Activated naive CD4-positive, alpha-beta T cell treated with anti-CD3 and anti-CD28 coated beads, Interleukin-2, amount 50 U/mL, for 72 hours (primary cell): ENCODE measurements around the gene IL15RA. TPM values are rescaled to one million over a fixed set of nuclear protein-coding genes. Genes with fewer than 3 reads are reported as not detected.
"Not testable (repeated sequence)": the region's sequence is repeated elsewhere in the genome, so short reads cannot be mapped to it uniquely, and the experiment has no call there.

ENCODE experiments used
- ATAC-seq, 2 donors: fragments of 150-1000 bp; cut with Tn5 transposase; 2 replicates each; pipeline ENCODE4 v1.10.0; 2021; ENCODE audit warnings: mild to moderate bottlenecking in 2 of 2, moderate library complexity in 2 of 2
- DNase-seq, 2 donors: peaks; one replicate each; pipeline ENCODE4 v3.0.0; 2021 to 2022; ENCODE audit warnings: low spot score in 2 of 2
- H3K27ac Mint-ChIP-seq, 2 donors: one replicate each; pipeline ENCODE4 v1.8.0; 2022; ENCODE audit warnings: mild to moderate bottlenecking in 2 of 2, mixed read lengths in 2 of 2
- H3K36me3 Mint-ChIP-seq, 2 donors: one replicate each; pipeline ENCODE4 v1.8.0; 2022; ENCODE audit warnings: mixed read lengths in 2 of 2
- H3K9me3 Mint-ChIP-seq, 2 donors: one replicate each; pipeline ENCODE4 v1.8.0; 2022; ENCODE audit warnings: mixed read lengths in 2 of 2
- total RNA-seq, 2 donors: library from RNA; stranded (reverse); gene quantifications; one replicate each; pipeline ENCODE4 v1.2.3, GENCODE V29; 2022

Gene IL15RA
- total RNA-seq, 2 donors from 2014 or later: 6.6 to 16.7 TPM

GRCh38 chr10:6010569-6010968, 33.2 kb upstream of the IL15RA start:
- peak overlapping the region; percentile 78 to 81 for H3K27ac Mint-ChIP-seq
- peaks cover 22 to 52% of the 10 kb centered on the region in 2 donors for H3K36me3 Mint-ChIP-seq
- ATAC-seq (no peak), DNase-seq (no peak)
- H3K9me3 Mint-ChIP-seq: peaks cover 0 to 4% of the 10 kb centered on the region in 2 donors

- Mint-ChIP-seq H3K36me3 (peaks cover 21 to 45% of the 10 kb centered on the region in 2 donors), H3K27ac (peak overlapping the region; percentile 46 to 86), H3K9me3 (peaks cover 0 to 4% of the 10 kb centered on the region in 2 donors)
- ATAC-seq: no peak
- no peak for DNase-seq
Observed at GRCh38 chr10:6009961-6010360, 32.6 kb upstream of the IL15RA start.

GRCh38 chr10:6009150-6009549, 31.8 kb upstream of the IL15RA start:
- Mint-ChIP-seq H3K27ac (peak overlapping the region; percentile 46 to 86), H3K9me3 (peaks cover 0 to 4% of the 10 kb centered on the region in 2 donors), H3K36me3 (peaks cover 14 to 37% of the 10 kb centered on the region in 2 donors)
- ATAC-seq: peak; percentile 28 to 43
- DNase-seq: no peak

- Mint-ChIP-seq H3K36me3 (peaks cover 10 to 32% of the 10 kb centered on the region in 2 donors), H3K27ac (peak overlapping the region; percentile 30 to 86), H3K9me3 (peaks cover 0 to 4% of the 10 kb centered on the region in 2 donors)
- DNase-seq (no peak), ATAC-seq (no peak)
Observed at GRCh38 chr10:6008497-6009142, 31.3 kb upstream of the IL15RA start.

GRCh38 chr10:6006991-6007390, 29.6 kb upstream of the IL15RA start:
- Mint-ChIP-seq H3K9me3 (peaks cover 0 to 4% of the 10 kb centered on the region in 2 donors), H3K36me3 (peaks cover 4 to 17% of the 10 kb centered on the region in 2 donors), H3K27ac (no peak overlapping the region)
- no peak for ATAC-seq
- DNase-seq: no peak

GRCh38 chr10:6006546-6006945, 29.2 kb upstream of the IL15RA start:
- peaks cover 0 to 4% of the 10 kb centered on the region in 2 donors for H3K9me3 Mint-ChIP-seq
- ATAC-seq (no peak), DNase-seq (no peak)
- peaks cover 0 to 13% of the 10 kb centered on the region in 2 donors for H3K36me3 Mint-ChIP-seq
- H3K27ac Mint-ChIP-seq: no peak overlapping the region

- peaks cover 0 to 4% of the 10 kb centered on the region in 2 donors for H3K9me3 Mint-ChIP-seq
- no peak for ATAC-seq
Observed at GRCh38 chr10:6005856-6006395, 28.6 kb upstream of the IL15RA start.

GRCh38 chr10:6005161-6005804, 27.9 kb upstream of the IL15RA start:
- H3K27ac Mint-ChIP-seq, H3K36me3 Mint-ChIP-seq, DNase-seq, ATAC-seq, H3K9me3 Mint-ChIP-seq: not testable (repeated sequence)

More at GRCh38 chr10:6005856-6006395, 28.6 kb upstream of the IL15RA start:
- no peak for DNase-seq
- no peak overlapping the region for H3K27ac Mint-ChIP-seq
- peaks cover 0 to 7% of the 10 kb centered on the region in 2 donors for H3K36me3 Mint-ChIP-seq

- DNase-seq: no peak
- peak overlapping the region in 1 of 2 donors; percentile 9 for H3K27ac Mint-ChIP-seq
- H3K9me3 Mint-ChIP-seq: peaks cover 0 to 4% of the 10 kb centered on the region in 2 donors
- H3K36me3 Mint-ChIP-seq: no peaks in the 10 kb centered on the region
- ATAC-seq: peak; percentile 56 to 80
Observed at GRCh38 chr10:6002809-6003510, 25.6 kb upstream of the IL15RA start.

- H3K36me3 Mint-ChIP-seq: no peaks in the 10 kb centered on the region
- DNase-seq: no peak
- H3K9me3 Mint-ChIP-seq: no peaks in the 10 kb centered on the region
- no peak for ATAC-seq
- H3K27ac Mint-ChIP-seq: no peak overlapping the region
Observed at GRCh38 chr10:5999440-6000165, 22.3 kb upstream of the IL15RA start.

- Mint-ChIP-seq H3K9me3 (peaks cover 6 to 11% of the 10 kb centered on the region in 2 donors), H3K27ac (no peak overlapping the region), H3K36me3 (peaks cover 7 to 13% of the 10 kb centered on the region in 2 donors)
- ATAC-seq (no peak), DNase-seq (no peak)
Observed at GRCh38 chr10:5996696-5997095, 19.4 kb upstream of the IL15RA start.

GRCh38 chr10:5992398-5992797, 15.1 kb upstream of the IL15RA start:
- Mint-ChIP-seq H3K27ac (no peak overlapping the region), H3K9me3 (peaks cover 6 to 14% of the 10 kb centered on the region in 2 donors), H3K36me3 (peaks cover 13 to 18% of the 10 kb centered on the region in 2 donors)
- DNase-seq (no peak), ATAC-seq (no peak)

GRCh38 chr10:5991708-5992107, 14.4 kb upstream of the IL15RA start:
- Mint-ChIP-seq H3K9me3 (peaks cover 6 to 14% of the 10 kb centered on the region in 2 donors), H3K36me3 (peaks cover 13 to 18% of the 10 kb centered on the region in 2 donors), H3K27ac (no peak overlapping the region)
- ATAC-seq (no peak), DNase-seq (no peak)

- peaks cover 13 to 18% of the 10 kb centered on the region in 2 donors for H3K36me3 Mint-ChIP-seq
- H3K27ac Mint-ChIP-seq: no peak overlapping the region
- ATAC-seq (no peak), DNase-seq (no peak)
- peaks cover 6 to 14% of the 10 kb centered on the region in 2 donors for H3K9me3 Mint-ChIP-seq
Observed at GRCh38 chr10:5989756-5990155, 12.4 kb upstream of the IL15RA start.

- Mint-ChIP-seq H3K9me3 (peaks cover 6 to 11% of the 10 kb centered on the region in 2 donors), H3K36me3 (peaks cover 13 to 17% of the 10 kb centered on the region in 2 donors), H3K27ac (no peak overlapping the region)
- ATAC-seq (no peak), DNase-seq (no peak)
Observed at GRCh38 chr10:5988336-5988920, 11.1 kb upstream of the IL15RA start.

- Mint-ChIP-seq H3K9me3 (peaks cover 6 to 11% of the 10 kb centered on the region in 2 donors), H3K36me3 (peaks cover 13% of the 10 kb centered on the region in 2 donors), H3K27ac (peak overlapping the region in 1 of 2 donors; percentile 25)
- DNase-seq (no peak), ATAC-seq (peak in 1 of 2 donors; percentile 31)
Observed at GRCh38 chr10:5987747-5988146, 10.4 kb upstream of the IL15RA start.
